A549 (cell line): ENCODE results near the gene SAT2. TPM values are rescaled to one million over a fixed set of nuclear protein-coding genes. Genes with fewer than 3 reads are reported as not detected.

Experiments used
- CBX2 ChIP-seq: fragments of 200-600 bp; sonication (generic); IDR thresholded peaks from 2 replicates; pipeline ENCODE4 v1.6.1; 2016; ENCODE audit warnings: low read depth, mild to moderate bottlenecking, borderline replicate concordance
- CHD4 ChIP-seq: fragments of 200-600 bp; sonication (generic); IDR thresholded peaks from 2 replicates; pipeline ENCODE4 v1.6.1; 2016; ENCODE audit warnings: antibody characterized with exemption, mild to moderate bottlenecking, borderline replicate concordance
- FOSL2 ChIP-seq, 2 experiments: fragments of 450-650 bp in 1 of 2; fragments of >200 bp in 1 of 2; sonication (Bioruptor Twin) in 1 of 2; formaldehyde crosslinking; IDR thresholded peaks; 2 replicates each; pipeline versions ENCODE4 v1.5.0 to v1.6.1; 2016 to 2020; ENCODE audit warnings: mild to moderate bottlenecking in 1 of 2, moderate library complexity in 1 of 2
- MAFK ChIP-seq: fragments of 450-650 bp; IDR thresholded peaks from 2 replicates; pipeline ENCODE4 v1.6.1; 2014; ENCODE audit not compliant: partially characterized antibody
- POLR2AphosphoS2 ChIP-seq: conservative IDR thresholded peaks from 2 replicates; pipeline ENCODE4 v1.6.1; 2012; ENCODE audit warnings: low read length, improper control_type of control experiment, inconsistent platforms
- RFX5 ChIP-seq: fragments of 450-650 bp; IDR thresholded peaks from 2 replicates; pipeline ENCODE4 v1.7.1; 2014; ENCODE audit warnings: antibody characterized with exemption, mild to moderate bottlenecking, moderate library complexity
- SMC3 ChIP-seq: fragments of >200 bp; sonication (Bioruptor Twin); formaldehyde crosslinking; IDR thresholded peaks from 3 replicates; pipeline ENCODE4 v1.6.1; 2018; ENCODE audit warnings: inconsistent platforms
- TFCP2L1 ChIP-seq: fragments of 250-450 bp; sonication (Bioruptor Pico); IDR thresholded peaks from 2 replicates; pipeline ENCODE4 v1.5.0; 2021; ENCODE audit warnings: mild to moderate bottlenecking
- ZNF302 ChIP-seq: fragments of 250-450 bp; sonication (Bioruptor Pico); IDR thresholded peaks from 2 replicates; pipeline ENCODE4 v1.9.0; 2021; ENCODE audit warnings: inconsistent platforms, mild to moderate bottlenecking, moderate library complexity
- ZSCAN20 ChIP-seq: fragments of 250-450 bp; sonication (Bioruptor Pico); IDR thresholded peaks from 2 replicates; pipeline ENCODE4 v1.8.0; 2022; ENCODE audit warnings: mild to moderate bottlenecking, moderate library complexity
- polyA plus RNA-seq, 4 experiments: library from polyadenylated mRNA; depleted of rRNA in 3 of 4; stranded (reverse); fragments of >200 nt; fragmentation: RNase III in 1 of 4; extraction: RNeasy Plus Mini Kit Qiagen cat#74134 plus additional on column Dnase treatment in 1 of 4; gene quantifications; 2 replicates in 3 of 4; 3 replicates in 1 of 4; pipeline ENCODE4 v1.2.3, GENCODE V29; 2011 to 2017
- small RNA-seq, 6 experiments: library from RNA; depleted of rRNA; stranded (forward); fragments of <200 nt; gene quantifications; one replicate each; pipeline ENCODE3, GENCODE V24; 2012
- TF ChIP-seq, protein P1 (sequence below): IDR thresholded peaks from 2 replicates; pipeline ENCODE4 v1.6.1; 2012; ENCODE audit warnings: low read depth, borderline replicate concordance
- TF ChIP-seq, protein P2 (sequence below): fragments of 450-650 bp; IDR thresholded peaks from 2 replicates; pipeline ENCODE4 v1.6.1; 2014; ENCODE audit warnings: antibody characterized with exemption

SAT2 gene
- polyA plus RNA-seq, 2 of the 4 experiments (the other 2 are of a cell fraction) = 38.1 to 76.3 TPM

DNA sequence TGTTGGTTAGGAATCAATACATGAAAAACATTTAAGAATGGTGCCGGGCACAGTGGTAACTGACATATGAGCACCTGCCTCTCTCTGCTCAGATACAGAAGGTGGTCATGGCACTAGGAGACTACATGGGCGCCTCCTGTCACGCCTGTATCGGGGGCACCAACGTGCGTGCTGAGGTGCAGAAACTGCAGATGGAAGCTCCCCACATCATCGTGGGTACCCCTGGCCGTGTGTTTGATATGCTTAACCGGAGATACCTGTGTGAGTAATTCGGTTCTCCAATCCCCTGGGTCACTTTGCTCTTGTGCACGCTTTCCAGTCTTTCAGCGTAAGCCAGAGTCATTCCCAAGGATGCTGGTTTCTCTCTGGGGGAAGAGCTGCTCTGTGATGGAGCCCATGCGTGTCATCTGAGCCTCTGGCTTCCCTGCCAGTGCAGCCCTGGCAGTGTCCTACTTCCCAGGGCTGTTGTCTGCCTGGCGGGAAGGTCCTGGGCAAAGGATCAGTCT lies 51.1 kb downstream of the SAT2 start (continued):
- TF ChIP-seq, protein P1, sequence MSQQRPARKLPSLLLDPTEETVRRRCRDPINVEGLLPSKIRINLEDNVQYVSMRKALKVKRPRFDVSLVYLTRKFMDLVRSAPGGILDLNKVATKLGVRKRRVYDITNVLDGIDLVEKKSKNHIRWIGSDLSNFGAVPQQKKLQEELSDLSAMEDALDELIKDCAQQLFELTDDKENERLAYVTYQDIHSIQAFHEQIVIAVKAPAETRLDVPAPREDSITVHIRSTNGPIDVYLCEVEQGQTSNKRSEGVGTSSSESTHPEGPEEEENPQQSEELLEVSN = no peak
- no peak for TF ChIP-seq SMC3
- TF ChIP-seq TFCP2L1 (CRISPR knock-in tag) = peak; percentile 93
- no peak for TF ChIP-seq ZSCAN20 (CRISPR knock-in tag)
- no peak for TF ChIP-seq CBX2
- no peak for TF ChIP-seq RFX5
- TF ChIP-seq ZNF302 (CRISPR knock-in tag) = no peak
- no peak for TF ChIP-seq CHD4
- TF ChIP-seq MAFK = no peak
- TF ChIP-seq, protein P2, sequence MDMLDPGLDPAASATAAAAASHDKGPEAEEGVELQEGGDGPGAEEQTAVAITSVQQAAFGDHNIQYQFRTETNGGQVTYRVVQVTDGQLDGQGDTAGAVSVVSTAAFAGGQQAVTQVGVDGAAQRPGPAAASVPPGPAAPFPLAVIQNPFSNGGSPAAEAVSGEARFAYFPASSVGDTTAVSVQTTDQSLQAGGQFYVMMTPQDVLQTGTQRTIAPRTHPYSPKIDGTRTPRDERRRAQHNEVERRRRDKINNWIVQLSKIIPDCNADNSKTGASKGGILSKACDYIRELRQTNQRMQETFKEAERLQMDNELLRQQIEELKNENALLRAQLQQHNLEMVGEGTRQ = no peak
- peak; percentile 77 for TF ChIP-seq POLR2AphosphoS2
- TF ChIP-seq FOSL2 (IDR thresholded peaks at IDR 0.05) = no peak
- no peak for TF ChIP-seq FOSL2 (CRISPR knock-in tag; IDR thresholded peaks at IDR 0.05)

Small RNA genes lying within 50 kb of the gene (small RNA-seq; reads per million reads assigned to genes)
- 0 reads per million in 6 experiments for gene CD68
- 0 reads per million in 6 experiments for gene SNORD10

Other genes with a start within 250 kb of the SAT2 start
- gene TNK1, start 246.7 kb downstream of the SAT2 start, polyA plus RNA-seq (2011; rRNA removed) = 1.2 and 1.8 TPM in 2 replicates
- gene TNK1, start 246.7 kb downstream of the SAT2 start, polyA plus RNA-seq (2017; fragmentation: RNase III; extraction: RNeasy Plus Mini Kit Qiagen cat#74134 plus additional on column Dnase treatment) = 2.1 to 2.4 TPM (median 2.2 TPM) in 3 replicates
- gene PLSCR3, start 233.3 kb downstream of the SAT2 start, polyA plus RNA-seq (2011; rRNA removed) = 11.0 and 13.7 TPM in 2 replicates
- 27.5 to 33.4 TPM (median 29.6 TPM) in 3 replicates for gene PLSCR3, start 233.3 kb downstream of the SAT2 start, polyA plus RNA-seq (2017; fragmentation: RNase III; extraction: RNeasy Plus Mini Kit Qiagen cat#74134 plus additional on column Dnase treatment)
- 127 and 210 TPM in 2 replicates for gene TMEM256, start 223.7 kb downstream of the SAT2 start, polyA plus RNA-seq (2011; rRNA removed)
- 142 to 166 TPM (median 164 TPM) in 3 replicates for gene TMEM256, start 223.7 kb downstream of the SAT2 start, polyA plus RNA-seq (2017; fragmentation: RNase III; extraction: RNeasy Plus Mini Kit Qiagen cat#74134 plus additional on column Dnase treatment)
- gene NLGN2, start 220.0 kb downstream of the SAT2 start, polyA plus RNA-seq (2011; rRNA removed) = 4.1 and 6.9 TPM in 2 replicates
- 17.6 to 27.9 TPM (median 27.5 TPM) in 3 replicates for gene NLGN2, start 220.0 kb downstream of the SAT2 start, polyA plus RNA-seq (2017; fragmentation: RNase III; extraction: RNeasy Plus Mini Kit Qiagen cat#74134 plus additional on column Dnase treatment)
- not detected in 2 replicates for gene SPEM1, start 207.5 kb downstream of the SAT2 start, polyA plus RNA-seq (2011; rRNA removed)
- 0.09 to 0.13 TPM in 2 of 3 replicates, not detected in the other for gene SPEM1, start 207.5 kb downstream of the SAT2 start, polyA plus RNA-seq (2017; fragmentation: RNase III; extraction: RNeasy Plus Mini Kit Qiagen cat#74134 plus additional on column Dnase treatment)
- not detected in 2 replicates for gene SPEM2, start 202.2 kb downstream of the SAT2 start, polyA plus RNA-seq (2011; rRNA removed)
- gene SPEM2, start 202.2 kb downstream of the SAT2 start, polyA plus RNA-seq (2017; fragmentation: RNase III; extraction: RNeasy Plus Mini Kit Qiagen cat#74134 plus additional on column Dnase treatment) = not detected in 3 replicates
- not detected in 2 replicates for gene SPEM3, start 199.0 kb downstream of the SAT2 start, polyA plus RNA-seq (2011; rRNA removed)
- gene SPEM3, start 199.0 kb downstream of the SAT2 start, polyA plus RNA-seq (2017; fragmentation: RNase III; extraction: RNeasy Plus Mini Kit Qiagen cat#74134 plus additional on column Dnase treatment) = not detected in 3 replicates
- 4.4 and 4.9 TPM in 2 replicates for gene TMEM102, start 192.4 kb downstream of the SAT2 start, polyA plus RNA-seq (2011; rRNA removed)
- gene TMEM102, start 192.4 kb downstream of the SAT2 start, polyA plus RNA-seq (2017; fragmentation: RNase III; extraction: RNeasy Plus Mini Kit Qiagen cat#74134 plus additional on column Dnase treatment) = 6.5 to 8.9 TPM (median 8.1 TPM) in 3 replicates
- gene FGF11, start 188.3 kb downstream of the SAT2 start, polyA plus RNA-seq (2011; rRNA removed) = 1.4 and 1.9 TPM in 2 replicates
- 1.1 to 1.8 TPM (median 1.5 TPM) in 3 replicates for gene FGF11, start 188.3 kb downstream of the SAT2 start, polyA plus RNA-seq (2017; fragmentation: RNase III; extraction: RNeasy Plus Mini Kit Qiagen cat#74134 plus additional on column Dnase treatment)
- 6.5 and 6.9 TPM in 2 replicates for gene CHRNB1, start 182.8 kb downstream of the SAT2 start, polyA plus RNA-seq (2011; rRNA removed)
- gene CHRNB1, start 182.8 kb downstream of the SAT2 start, polyA plus RNA-seq (2017; fragmentation: RNase III; extraction: RNeasy Plus Mini Kit Qiagen cat#74134 plus additional on column Dnase treatment) = 6.2 to 8.4 TPM (median 8.0 TPM) in 3 replicates
- 14.4 and 18.2 TPM in 2 replicates for gene ZBTB4, start 148.2 kb downstream of the SAT2 start, polyA plus RNA-seq (2011; rRNA removed)
- gene ZBTB4, start 148.2 kb downstream of the SAT2 start, polyA plus RNA-seq (2017; fragmentation: RNase III; extraction: RNeasy Plus Mini Kit Qiagen cat#74134 plus additional on column Dnase treatment) = 24.4 to 29.5 TPM (median 28.2 TPM) in 3 replicates
- not detected in 2 replicates for gene SLC35G6, start 146.4 kb downstream of the SAT2 start, polyA plus RNA-seq (2011; rRNA removed)
- gene SLC35G6, start 146.4 kb downstream of the SAT2 start, polyA plus RNA-seq (2017; fragmentation: RNase III; extraction: RNeasy Plus Mini Kit Qiagen cat#74134 plus additional on column Dnase treatment) = not detected in 3 replicates
- 22.8 and 57.1 TPM in 2 replicates for gene POLR2A, start 143.5 kb downstream of the SAT2 start, polyA plus RNA-seq (2011; rRNA removed)
- 65.6 to 69.6 TPM (median 67.4 TPM) in 3 replicates for gene POLR2A, start 143.5 kb downstream of the SAT2 start, polyA plus RNA-seq (2017; fragmentation: RNase III; extraction: RNeasy Plus Mini Kit Qiagen cat#74134 plus additional on column Dnase treatment)
- gene TNFSF12, start 78.8 kb downstream of the SAT2 start, polyA plus RNA-seq (2011; rRNA removed) = 11.9 and 12.4 TPM in 2 replicates
- gene TNFSF12, start 78.8 kb downstream of the SAT2 start, polyA plus RNA-seq (2017; fragmentation: RNase III; extraction: RNeasy Plus Mini Kit Qiagen cat#74134 plus additional on column Dnase treatment) = 7.9 to 9.9 TPM (median 9.7 TPM) in 3 replicates
- 1.0 TPM in 2 replicates for gene TNFSF13, start 69.1 kb downstream of the SAT2 start, polyA plus RNA-seq (2011; rRNA removed)
- gene TNFSF13, start 69.1 kb downstream of the SAT2 start, polyA plus RNA-seq (2017; fragmentation: RNase III; extraction: RNeasy Plus Mini Kit Qiagen cat#74134 plus additional on column Dnase treatment) = 0.41 to 0.78 TPM (median 0.61 TPM) in 3 replicates
- 150 and 165 TPM in 2 replicates for gene SENP3, start 65.9 kb downstream of the SAT2 start, polyA plus RNA-seq (2011; rRNA removed)
- 104 to 119 TPM (median 114 TPM) in 3 replicates for gene SENP3, start 65.9 kb downstream of the SAT2 start, polyA plus RNA-seq (2017; fragmentation: RNase III; extraction: RNeasy Plus Mini Kit Qiagen cat#74134 plus additional on column Dnase treatment)
- gene CD68, start 48.2 kb downstream of the SAT2 start, polyA plus RNA-seq (2011; rRNA removed) = 14.9 and 17.7 TPM in 2 replicates
- 6.5 to 11.6 TPM (median 9.8 TPM) in 3 replicates for gene CD68, start 48.2 kb downstream of the SAT2 start, polyA plus RNA-seq (2017; fragmentation: RNase III; extraction: RNeasy Plus Mini Kit Qiagen cat#74134 plus additional on column Dnase treatment)
- 148 and 204 TPM in 2 replicates for gene MPDU1, start 44.0 kb downstream of the SAT2 start, polyA plus RNA-seq (2011; rRNA removed)
- 126 to 134 TPM (median 127 TPM) in 3 replicates for gene MPDU1, start 44.0 kb downstream of the SAT2 start, polyA plus RNA-seq (2017; fragmentation: RNase III; extraction: RNeasy Plus Mini Kit Qiagen cat#74134 plus additional on column Dnase treatment)
- 0.05 and 0.11 TPM in 2 replicates for gene SOX15, start 37.7 kb downstream of the SAT2 start, polyA plus RNA-seq (2011; rRNA removed)
- 0.19 to 0.30 TPM (median 0.22 TPM) in 3 replicates for gene SOX15, start 37.7 kb downstream of the SAT2 start, polyA plus RNA-seq (2017; fragmentation: RNase III; extraction: RNeasy Plus Mini Kit Qiagen cat#74134 plus additional on column Dnase treatment)
- gene FXR2, start 12.9 kb downstream of the SAT2 start, polyA plus RNA-seq (2011; rRNA removed) = 40.7 and 45.3 TPM in 2 replicates
- 38.9 to 45.2 TPM (median 42.9 TPM) in 3 replicates for gene FXR2, start 12.9 kb downstream of the SAT2 start, polyA plus RNA-seq (2017; fragmentation: RNase III; extraction: RNeasy Plus Mini Kit Qiagen cat#74134 plus additional on column Dnase treatment)
- gene SHBG, start 2.3 kb upstream of the SAT2 start, polyA plus RNA-seq (2011; rRNA removed) = 0.31 and 0.34 TPM in 2 replicates
- gene SHBG, start 2.3 kb upstream of the SAT2 start, polyA plus RNA-seq (2017; fragmentation: RNase III; extraction: RNeasy Plus Mini Kit Qiagen cat#74134 plus additional on column Dnase treatment) = 0.37 to 0.63 TPM (median 0.50 TPM) in 3 replicates
- 0.16 and 0.20 TPM in 2 replicates for gene ATP1B2, start 23.1 kb upstream of the SAT2 start, polyA plus RNA-seq (2011; rRNA removed)
- gene ATP1B2, start 23.1 kb upstream of the SAT2 start, polyA plus RNA-seq (2017; fragmentation: RNase III; extraction: RNeasy Plus Mini Kit Qiagen cat#74134 plus additional on column Dnase treatment) = 0.05 to 0.26 TPM (median 0.10 TPM) in 3 replicates
- 65.9 and 80.1 TPM in 2 replicates for gene TP53, start 59.7 kb upstream of the SAT2 start, polyA plus RNA-seq (2011; rRNA removed)
- gene TP53, start 59.7 kb upstream of the SAT2 start, polyA plus RNA-seq (2017; fragmentation: RNase III; extraction: RNeasy Plus Mini Kit Qiagen cat#74134 plus additional on column Dnase treatment) = 53.1 to 64.0 TPM (median 59.4 TPM) in 3 replicates
- 15.9 and 17.4 TPM in 2 replicates for gene WRAP53, start 60.7 kb upstream of the SAT2 start, polyA plus RNA-seq (2011; rRNA removed)
- 33.8 to 34.0 TPM (median 33.9 TPM) in 3 replicates for gene WRAP53, start 60.7 kb upstream of the SAT2 start, polyA plus RNA-seq (2017; fragmentation: RNase III; extraction: RNeasy Plus Mini Kit Qiagen cat#74134 plus additional on column Dnase treatment)
- gene EFNB3, start 77.4 kb upstream of the SAT2 start, polyA plus RNA-seq (2011; rRNA removed) = 1.9 and 2.1 TPM in 2 replicates
- gene EFNB3, start 77.4 kb upstream of the SAT2 start, polyA plus RNA-seq (2017; fragmentation: RNase III; extraction: RNeasy Plus Mini Kit Qiagen cat#74134 plus additional on column Dnase treatment) = 0.96 to 1.9 TPM (median 1.7 TPM) in 3 replicates
- gene DNAH2, start 89.9 kb upstream of the SAT2 start, polyA plus RNA-seq (2011; rRNA removed) = 0.08 TPM in 2 replicates
- 0.01 to 0.05 TPM (median 0.03 TPM) in 3 replicates for gene DNAH2, start 89.9 kb upstream of the SAT2 start, polyA plus RNA-seq (2017; fragmentation: RNase III; extraction: RNeasy Plus Mini Kit Qiagen cat#74134 plus additional on column Dnase treatment)
- 1.3 and 3.3 TPM in 2 replicates for gene KDM6B, start 206.4 kb upstream of the SAT2 start, polyA plus RNA-seq (2011; rRNA removed)
- gene KDM6B, start 206.4 kb upstream of the SAT2 start, polyA plus RNA-seq (2017; fragmentation: RNase III; extraction: RNeasy Plus Mini Kit Qiagen cat#74134 plus additional on column Dnase treatment) = 7.6 to 10.2 TPM (median 8.8 TPM) in 3 replicates
- gene TMEM88, start 227.2 kb upstream of the SAT2 start, polyA plus RNA-seq (2011; rRNA removed) = 0.48 and 0.57 TPM in 2 replicates
- gene TMEM88, start 227.2 kb upstream of the SAT2 start, polyA plus RNA-seq (2017; fragmentation: RNase III; extraction: RNeasy Plus Mini Kit Qiagen cat#74134 plus additional on column Dnase treatment) = 0.17 to 0.73 TPM (median 0.33 TPM) in 3 replicates
- 98.9 and 102 TPM in 2 replicates for gene NAA38, start 229.7 kb upstream of the SAT2 start, polyA plus RNA-seq (2011; rRNA removed)
- gene NAA38, start 229.7 kb upstream of the SAT2 start, polyA plus RNA-seq (2017; fragmentation: RNase III; extraction: RNeasy Plus Mini Kit Qiagen cat#74134 plus additional on column Dnase treatment) = 268 to 287 TPM (median 275 TPM) in 3 replicates
- 17.7 and 20.4 TPM in 2 replicates for gene CYB5D1, start 230.2 kb upstream of the SAT2 start, polyA plus RNA-seq (2011; rRNA removed)
- 26.4 to 28.2 TPM (median 28.1 TPM) in 3 replicates for gene CYB5D1, start 230.2 kb upstream of the SAT2 start, polyA plus RNA-seq (2017; fragmentation: RNase III; extraction: RNeasy Plus Mini Kit Qiagen cat#74134 plus additional on column Dnase treatment)